H7 (cell line): Measurements from ENCODE around the gene MTLN. TPM values are rescaled to one million over a fixed set of nuclear protein-coding genes. Genes with fewer than 3 reads are reported as not detected.
"Not testable (repeated sequence)": the region's sequence is repeated elsewhere in the genome, so short reads cannot be mapped to it uniquely, and the experiment has no call there.

Experiments
- DNase-seq: peaks from one replicate; pipeline ENCODE4 v3.0.0; 2012
- H3K27me3 ChIP-seq: 2 replicates; pipeline ENCODE4 v1.6.0; 2011; ENCODE audit warnings: mild to moderate bottlenecking, low read length; ENCODE audit not compliant: control insufficient read depth, insufficient read depth
- H3K36me3 ChIP-seq: replicated peaks from 2 replicates; pipeline ENCODE4 v1.5.1; 2011; ENCODE audit warnings: low read length; ENCODE audit not compliant: control insufficient read depth, insufficient read depth
- H3K4me3 ChIP-seq: 2 replicates; pipeline ENCODE4 v1.5.1; 2011; ENCODE audit warnings: low read depth, mild to moderate bottlenecking, control low read depth, low read length, moderate library complexity; ENCODE audit not compliant: insufficient read depth
- total RNA-seq: library from RNA; depleted of rRNA; stranded (reverse); fragments of >200 nt; shearing (Covaris generic); gene quantifications from 2 replicates; pipeline ENCODE4 v1.2.3, GENCODE V29; 2014; rRNA removed

The MTLN gene
- total RNA-seq: 99.7 and 126 TPM in 2 replicates

DNA sequence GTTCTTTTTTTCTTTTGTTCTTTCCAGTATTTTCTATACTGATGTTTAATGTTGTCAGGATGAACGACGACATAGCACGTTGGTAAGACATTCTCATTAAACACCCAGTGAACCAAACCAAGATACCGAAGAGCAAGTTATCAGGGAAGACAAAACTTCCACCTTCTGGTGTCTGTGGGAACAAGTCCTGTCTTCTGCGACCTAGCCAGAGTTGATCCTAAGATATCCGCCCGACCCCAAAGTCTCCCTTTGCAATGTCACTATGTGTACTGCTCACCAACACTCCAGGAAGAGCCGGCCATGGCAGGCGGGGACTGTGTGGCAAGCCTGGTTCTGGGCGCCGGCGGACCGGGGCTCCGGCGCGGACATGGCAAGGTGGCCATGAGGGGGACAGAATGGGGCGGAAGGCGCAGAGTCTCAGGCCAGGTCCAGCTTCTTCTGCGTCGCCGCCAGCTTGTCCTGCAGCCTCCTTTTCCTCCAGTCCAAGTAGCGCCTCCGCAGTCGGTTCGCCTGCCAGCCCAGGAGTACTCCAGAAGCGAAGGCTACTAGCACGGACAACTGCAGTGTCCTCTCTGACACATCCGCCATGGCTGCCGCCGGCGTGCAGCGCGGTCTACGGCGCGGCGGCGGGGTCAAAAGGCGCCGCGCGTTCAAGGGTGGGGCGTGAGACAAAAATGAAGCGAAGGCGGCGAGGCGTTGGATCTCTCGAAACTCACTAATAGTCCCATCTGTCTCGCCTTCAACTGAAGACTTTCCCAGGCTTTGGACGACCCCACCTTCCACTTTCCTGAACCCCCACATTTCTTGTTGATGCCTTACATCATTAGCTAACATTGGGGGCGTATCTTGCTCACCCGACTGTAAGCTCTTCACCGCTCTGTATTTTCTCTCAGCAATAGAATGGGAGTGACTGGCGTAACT lies at the start of gene MTLN:
Gene MTLN (minus strand): TSS at position 610 of the 921 bp plus-strand sequence. CDS start 22 bp downstream, at position 588.
- peak within 1 kb of the TSS; percentile 83 for H3K4me3 ChIP-seq
- no peaks in the 10 kb centered on the region for H3K27me3 ChIP-seq
- DNase-seq: peak; percentile 76
- no peaks in the 10 kb centered on the region for H3K36me3 ChIP-seq

- H3K27me3 ChIP-seq, H3K4me3 ChIP-seq, H3K36me3 ChIP-seq, DNase-seq: not testable (repeated sequence)
Observed at GRCh38 chr2:110261910-110262309, 49.6 kb upstream of the MTLN start.

- not testable (repeated sequence) for H3K36me3 ChIP-seq, DNase-seq, H3K4me3 ChIP-seq
Observed at GRCh38 chr2:110248081-110248795, 35.9 kb upstream of the MTLN start.

DNA sequence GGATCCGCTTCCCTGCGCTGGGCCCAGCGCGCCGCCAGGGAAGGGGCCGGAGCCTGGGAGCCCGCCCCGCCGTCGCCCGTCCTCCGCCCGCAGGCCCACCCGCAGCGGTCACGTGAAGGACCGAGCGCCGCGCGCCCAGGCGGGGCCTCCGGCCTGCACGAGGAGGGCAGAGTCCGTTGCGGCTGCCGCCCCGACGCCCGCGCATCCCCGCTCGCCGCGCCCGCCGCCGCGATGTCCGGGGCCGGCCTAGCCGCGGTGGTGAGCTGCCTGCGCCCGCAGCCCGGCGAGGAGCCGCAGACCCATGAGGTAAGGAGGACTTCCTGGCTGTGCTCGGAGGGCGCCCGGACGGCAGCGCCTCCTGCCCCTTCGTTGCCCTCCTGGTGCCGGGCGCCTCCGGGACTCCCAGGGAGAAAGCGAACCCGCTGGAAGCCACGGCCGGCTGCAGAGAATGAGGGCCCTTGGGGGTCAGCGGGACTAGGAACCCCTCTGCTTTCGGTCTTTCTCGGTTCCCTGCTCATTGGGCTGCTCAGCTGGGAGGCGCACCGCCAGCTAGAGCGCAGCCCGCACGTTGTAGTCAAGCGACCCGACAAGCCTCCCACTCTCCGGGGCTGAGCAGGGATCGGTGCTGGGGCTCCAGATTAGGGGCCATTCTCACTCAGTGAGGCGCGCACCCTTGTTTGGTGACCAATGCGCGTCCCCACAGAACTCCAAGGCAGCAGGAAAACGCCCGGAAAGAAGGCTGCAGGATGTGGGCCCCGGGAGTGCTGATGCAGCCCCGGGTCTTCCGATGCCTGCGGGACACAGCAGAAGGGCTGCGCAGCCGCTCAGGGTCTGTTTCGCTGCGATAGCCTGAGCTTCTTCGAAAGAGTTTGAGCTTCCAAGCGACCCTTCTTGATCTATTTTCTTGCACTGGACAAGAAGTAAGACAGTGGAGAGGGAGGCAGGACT lies 33.4 kb upstream of the MTLN start:
- not testable (repeated sequence) for H3K36me3 ChIP-seq, H3K4me3 ChIP-seq, DNase-seq, H3K27me3 ChIP-seq

More at GRCh38 chr2:110248081-110248795, 35.9 kb upstream of the MTLN start:
- H3K27me3 ChIP-seq: not testable (repeated sequence)

DNA sequence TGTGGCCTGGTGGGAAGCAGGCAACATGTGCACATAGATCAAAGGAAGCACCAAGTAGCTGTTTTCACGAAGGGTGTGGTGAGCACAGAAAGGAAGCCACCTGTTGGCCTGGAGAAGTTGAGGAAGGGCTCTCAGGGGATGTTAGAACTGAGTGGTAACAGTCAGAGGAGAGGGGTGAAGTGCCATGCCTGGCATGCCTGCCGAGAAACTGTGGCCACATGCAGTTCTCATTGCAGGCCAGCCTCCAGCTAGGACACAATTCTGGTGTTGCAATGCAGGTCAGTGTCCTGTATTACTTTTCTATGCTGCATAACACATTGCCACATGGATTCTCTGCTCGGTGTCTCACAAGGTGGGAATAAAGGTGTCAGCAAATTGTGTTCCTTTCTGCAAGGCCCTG lies 30.9 kb upstream of the MTLN start:
- not testable (repeated sequence) for DNase-seq, H3K27me3 ChIP-seq, H3K4me3 ChIP-seq, H3K36me3 ChIP-seq

GRCh38 chr2:110234514-110234913 lies 22.2 kb upstream of the MTLN start:
- H3K4me3 ChIP-seq, H3K27me3 ChIP-seq, H3K36me3 ChIP-seq, DNase-seq: not testable (repeated sequence)

DNA sequence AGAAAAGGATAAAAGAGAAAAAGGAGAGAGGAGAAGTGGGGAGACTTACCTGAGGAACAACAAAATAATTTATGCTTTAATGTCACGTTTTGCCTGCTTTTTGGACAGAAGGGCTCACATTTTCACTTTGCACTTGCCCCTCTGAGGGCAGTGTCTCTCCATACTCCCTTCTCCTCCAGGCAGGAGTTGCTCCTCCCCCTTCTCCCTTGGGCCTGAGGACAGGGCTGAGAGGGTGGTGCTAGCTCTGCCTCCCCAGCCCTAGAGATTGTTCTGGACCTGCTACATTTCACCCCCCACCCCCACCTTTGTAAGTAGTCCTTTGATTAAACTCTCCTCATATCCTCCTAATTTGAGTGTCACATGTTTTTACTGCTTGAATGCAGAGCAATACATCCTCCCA lies 17.5 kb upstream of the MTLN start:
- H3K36me3 ChIP-seq, H3K4me3 ChIP-seq, DNase-seq, H3K27me3 ChIP-seq: not testable (repeated sequence)

DNA sequence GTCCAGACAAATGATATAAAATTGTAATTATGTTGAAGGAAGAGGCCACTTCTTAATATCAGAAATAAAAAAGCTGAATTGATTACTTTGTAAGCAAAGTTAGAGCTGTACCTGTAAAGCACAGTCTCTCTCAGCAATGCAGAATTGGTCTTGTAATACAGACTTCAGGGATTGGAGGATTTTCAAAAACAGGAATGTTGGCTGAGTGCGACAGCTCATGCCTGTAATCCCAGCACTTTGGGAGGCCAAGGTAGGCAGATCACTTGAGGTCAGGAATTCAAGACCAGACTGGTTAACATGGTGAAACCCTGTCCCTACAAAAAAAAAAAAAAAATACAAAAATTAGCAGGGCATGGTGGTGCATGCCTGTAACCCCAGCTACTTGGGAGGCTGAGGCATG lies 10.3 kb upstream of the MTLN start:
- not testable (repeated sequence) for H3K36me3 ChIP-seq, DNase-seq, H3K4me3 ChIP-seq, H3K27me3 ChIP-seq

DNA sequence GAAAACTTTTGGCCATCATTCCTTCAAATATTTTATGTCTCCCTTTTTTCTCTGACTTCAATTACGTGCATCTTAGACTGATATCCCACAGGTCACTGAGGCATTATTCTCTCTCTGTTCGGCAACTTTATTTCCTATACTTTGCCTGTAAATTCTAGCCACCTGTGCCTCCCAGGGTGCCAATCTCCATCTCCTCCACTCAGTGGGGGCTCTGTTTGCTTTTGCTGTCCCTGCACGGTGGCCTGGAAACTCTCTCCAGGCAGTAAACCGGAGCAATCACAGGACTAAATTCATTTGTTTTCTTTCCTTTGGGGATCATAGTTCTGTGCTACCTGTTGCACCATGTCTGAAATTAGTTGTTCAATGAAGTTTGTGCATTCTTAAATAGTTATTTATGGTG lies 9.6 kb upstream of the MTLN start:
- H3K36me3 ChIP-seq: no peaks in the 10 kb centered on the region
- H3K27me3 ChIP-seq: no peaks in the 10 kb centered on the region; the same call in 1 of the 2 replicates
- no peak for DNase-seq
- no peak overlapping the region for H3K4me3 ChIP-seq

DNA sequence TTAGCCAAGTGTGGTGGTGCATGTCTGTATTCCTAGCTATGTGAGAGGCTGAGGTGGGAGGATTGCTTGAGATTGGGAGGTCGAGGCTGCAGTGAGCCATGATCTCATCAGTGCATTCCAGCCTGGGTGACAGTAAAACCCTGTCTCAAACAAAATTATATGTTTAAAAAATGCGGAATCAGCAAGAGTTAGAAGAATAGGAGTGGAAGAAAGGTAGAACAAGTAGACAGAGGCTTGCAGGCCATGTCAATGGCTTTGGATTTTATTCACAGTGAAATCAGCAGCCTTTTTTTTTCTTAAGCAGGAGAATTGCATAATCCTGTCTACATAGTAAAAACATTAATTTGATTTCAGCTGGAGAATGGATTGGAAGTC lies 7.8 kb upstream of the MTLN start:
- H3K36me3 ChIP-seq: no peaks in the 10 kb centered on the region
- DNase-seq: no peak
- H3K4me3 ChIP-seq: no peak overlapping the region
- no peaks in the 10 kb centered on the region; the same call in 1 of the 2 replicates for H3K27me3 ChIP-seq

DNA sequence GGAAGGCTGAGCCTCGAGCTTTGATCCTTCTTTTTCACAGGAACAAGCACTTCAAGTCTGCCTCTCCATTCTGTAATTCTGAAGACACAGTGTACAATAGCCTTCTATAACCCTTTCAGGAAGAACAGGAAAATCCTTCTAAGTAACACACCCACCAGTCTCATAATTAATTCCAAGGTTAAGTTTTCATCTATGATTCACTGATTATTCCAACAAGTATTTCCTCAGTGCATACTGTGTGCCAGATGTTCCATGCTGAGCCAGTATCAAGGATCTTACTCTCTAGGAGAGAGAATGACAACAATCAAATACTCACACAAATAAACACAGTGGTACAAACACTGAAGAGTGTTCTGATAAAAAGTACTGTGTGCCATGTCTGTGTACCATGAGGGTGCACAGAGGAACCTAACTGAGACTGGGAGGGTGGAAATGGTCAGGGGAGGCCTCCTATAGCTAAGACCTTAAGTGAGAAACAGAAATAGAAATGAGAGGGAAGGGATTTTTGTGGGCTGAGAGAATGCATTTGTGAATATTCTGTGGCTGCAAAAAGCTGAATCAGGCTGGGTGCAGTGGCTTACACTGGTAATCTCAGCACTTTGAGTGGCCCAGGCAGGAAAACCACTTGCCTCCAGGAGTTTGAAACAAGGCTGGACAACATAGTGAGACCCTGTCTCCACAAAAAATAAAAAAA lies 7.3 kb upstream of the MTLN start:
- Histone ChIP-seq H3K27me3 (no peaks in the 10 kb centered on the region; the same call in 1 of the 2 replicates), H3K4me3 (no peak overlapping the region), H3K36me3 (no peaks in the 10 kb centered on the region)
- no peak for DNase-seq

DNA sequence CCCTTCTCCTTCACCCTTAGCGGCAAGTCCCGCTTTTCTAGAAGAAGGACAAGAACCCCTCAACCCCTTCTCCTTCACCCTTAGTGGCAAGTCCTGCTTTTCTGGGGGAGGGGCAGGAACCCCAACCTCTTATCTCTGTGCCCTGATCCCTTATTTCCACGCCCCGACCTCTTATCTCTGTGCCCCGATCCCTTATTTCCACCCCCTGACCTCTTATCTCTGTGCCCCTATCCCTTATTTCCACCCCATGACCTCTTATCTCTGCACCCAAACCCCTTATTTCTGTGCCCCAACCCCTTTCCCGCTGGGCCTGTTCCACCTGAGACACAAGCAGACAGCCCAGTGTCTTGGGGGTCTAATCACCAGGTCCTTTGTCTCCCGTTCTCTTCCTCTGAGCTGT lies 6.5 kb upstream of the MTLN start:
- not testable (repeated sequence) for H3K4me3 ChIP-seq, H3K36me3 ChIP-seq, DNase-seq, H3K27me3 ChIP-seq

DNA sequence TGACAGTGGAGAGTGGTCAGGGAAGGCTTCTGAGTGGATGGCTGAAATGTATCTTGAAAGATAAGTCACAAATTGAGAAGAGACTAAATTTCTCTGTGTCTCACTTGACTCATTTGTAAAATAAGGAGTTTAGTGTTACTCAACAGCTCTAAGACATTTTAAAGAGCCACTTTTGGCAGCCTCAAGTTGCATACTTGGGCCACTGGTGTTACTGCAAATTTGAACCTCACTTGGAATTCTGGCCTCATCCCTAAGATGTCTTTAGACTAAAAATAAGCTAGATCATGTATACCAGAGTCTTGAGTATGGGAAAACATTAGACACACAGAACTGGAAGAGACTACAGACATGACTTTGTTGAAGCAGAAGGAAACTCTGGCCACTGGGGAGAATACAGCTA lies 4.5 kb upstream of the MTLN start:
- no peak for DNase-seq
- H3K4me3 ChIP-seq: no peak overlapping the region
- H3K36me3 ChIP-seq: no peaks in the 10 kb centered on the region
- H3K27me3 ChIP-seq: no peaks in the 10 kb centered on the region; the same call in 1 of the 2 replicates

DNA sequence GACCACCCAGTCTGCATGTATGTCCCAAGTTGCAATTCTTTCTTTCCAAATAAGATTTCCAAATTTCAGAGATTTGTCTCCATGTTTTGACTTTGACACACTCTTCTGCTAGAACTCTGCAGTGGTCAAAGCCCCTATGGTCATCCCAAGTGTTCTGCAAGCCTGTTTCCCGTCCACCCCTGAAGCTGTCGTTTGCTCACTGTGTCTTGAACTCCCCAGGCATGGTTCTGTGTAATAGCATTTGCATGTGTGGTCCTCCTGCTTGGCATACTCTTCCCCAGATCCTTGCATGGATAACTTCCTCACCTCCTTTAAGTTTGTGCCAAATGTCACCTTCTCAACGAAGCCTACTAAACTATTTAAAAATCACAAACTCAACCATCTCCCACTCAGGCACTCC lies 3.9 kb upstream of the MTLN start:
- Histone ChIP-seq H3K27me3 (no peaks in the 10 kb centered on the region; the same call in 1 of the 2 replicates), H3K4me3 (no peak overlapping the region), H3K36me3 (no peaks in the 10 kb centered on the region)
- DNase-seq: no peak
